ENCODE data around the gene ITPR2.
"Not testable (repeated sequence)": the region's sequence is repeated elsewhere in the genome, so short reads cannot be mapped to it uniquely, and the experiment has no call there.

Gene ITPR2

GRCh38 chr12:26460361-26460760, 372.6 kb downstream of the ITPR2 start:
- no peak overlapping the region for H3K27ac ChIP-seq

GRCh38 chr12:26455936-26456574, 376.9 kb downstream of the ITPR2 start:
- no peak overlapping the region for H3K4me3 ChIP-seq
- no peak overlapping the region for H3K27ac ChIP-seq

More at GRCh38 chr12:26460361-26460760, 372.6 kb downstream of the ITPR2 start:
- H3K4me3 ChIP-seq, result no peak overlapping the region

- Histone ChIP-seq H3K27ac (no peak overlapping the region), H3K4me3 (no peak overlapping the region)
These were observed 379.7 kb downstream of the ITPR2 start for GRCh38 chr12:26453246-26453645.

GRCh38 chr12:26452511-26452910, 380.5 kb downstream of the ITPR2 start:
- no peak overlapping the region for H3K27ac ChIP-seq
- no peak overlapping the region for H3K4me3 ChIP-seq

- H3K27ac ChIP-seq, result no peak overlapping the region
- H3K4me3 ChIP-seq, result no peak overlapping the region
These were observed 381.2 kb downstream of the ITPR2 start for GRCh38 chr12:26451763-26452162.

GRCh38 chr12:26445909-26446308, 387.1 kb downstream of the ITPR2 start:
- no peak overlapping the region for H3K27ac ChIP-seq
- no peak overlapping the region for H3K4me3 ChIP-seq

GRCh38 chr12:26443309-26443708, 389.7 kb downstream of the ITPR2 start:
- Histone ChIP-seq H3K27ac (no peak overlapping the region), H3K4me3 (no peak overlapping the region)

GRCh38 chr12:26441434-26441833, 391.6 kb downstream of the ITPR2 start:
- Histone ChIP-seq H3K4me3 (no peak overlapping the region), H3K27ac (no peak overlapping the region)

GRCh38 chr12:26435069-26435404, 398.0 kb downstream of the ITPR2 start:
- Histone ChIP-seq H3K27ac (no peak overlapping the region), H3K4me3 (no peak overlapping the region)

- Histone ChIP-seq H3K4me3 (no peak overlapping the region), H3K27ac (no peak overlapping the region)
These were observed 398.5 kb downstream of the ITPR2 start for GRCh38 chr12:26434299-26435068.

- not testable (repeated sequence) for H3K4me3 ChIP-seq, H3K27ac ChIP-seq
These were observed 399.3 kb downstream of the ITPR2 start for GRCh38 chr12:26433701-26434100.

GRCh38 chr12:26431211-26431610, 401.8 kb downstream of the ITPR2 start:
- H3K27ac ChIP-seq, result no peak overlapping the region
- H3K4me3 ChIP-seq, result no peak overlapping the region

GRCh38 chr12:26430596-26430995, 402.4 kb downstream of the ITPR2 start:
- not testable (repeated sequence) for H3K4me3 ChIP-seq, H3K27ac ChIP-seq

- Histone ChIP-seq H3K4me3 (no peak overlapping the region), H3K27ac (no peak overlapping the region)
These were observed 403.8 kb downstream of the ITPR2 start for GRCh38 chr12:26429070-26429691.

- Histone ChIP-seq H3K27ac (no peak overlapping the region), H3K4me3 (no peak overlapping the region)
These were observed 404.6 kb downstream of the ITPR2 start for GRCh38 chr12:26428420-26428819.

- H3K27ac ChIP-seq, result no peak overlapping the region
- H3K4me3 ChIP-seq, result no peak overlapping the region
These were observed 406.3 kb downstream of the ITPR2 start for GRCh38 chr12:26426652-26427051.

- H3K4me3 ChIP-seq, result no peak overlapping the region
- no peak overlapping the region for H3K27ac ChIP-seq
These were observed 407.3 kb downstream of the ITPR2 start for GRCh38 chr12:26425587-26426260.

- Histone ChIP-seq H3K27ac (no peak overlapping the region), H3K4me3 (no peak overlapping the region)
These were observed 410.1 kb downstream of the ITPR2 start for GRCh38 chr12:26422839-26423398.

GRCh38 chr12:26416550-26416949, 416.4 kb downstream of the ITPR2 start:
- H3K27ac ChIP-seq, result no peak overlapping the region
- no peak overlapping the region for H3K4me3 ChIP-seq

GRCh38 chr12:26410689-26411088, 422.3 kb downstream of the ITPR2 start:
- Histone ChIP-seq H3K4me3 (no peak overlapping the region), H3K27ac (no peak overlapping the region)
